Activated CD8-positive, alpha-beta memory T cell treated with anti-CD3 and anti-CD28 coated beads, Interleukin-2, amount 50 U/mL, for 1 hour (primary cell): ENCODE results near the gene DUS2.

Source experiments
- DNase-seq: peaks from one replicate; pipeline ENCODE4 v3.0.0-alpha.2; 2020; ENCODE audit errors: extremely low read depth

The DUS2 gene

DNA sequence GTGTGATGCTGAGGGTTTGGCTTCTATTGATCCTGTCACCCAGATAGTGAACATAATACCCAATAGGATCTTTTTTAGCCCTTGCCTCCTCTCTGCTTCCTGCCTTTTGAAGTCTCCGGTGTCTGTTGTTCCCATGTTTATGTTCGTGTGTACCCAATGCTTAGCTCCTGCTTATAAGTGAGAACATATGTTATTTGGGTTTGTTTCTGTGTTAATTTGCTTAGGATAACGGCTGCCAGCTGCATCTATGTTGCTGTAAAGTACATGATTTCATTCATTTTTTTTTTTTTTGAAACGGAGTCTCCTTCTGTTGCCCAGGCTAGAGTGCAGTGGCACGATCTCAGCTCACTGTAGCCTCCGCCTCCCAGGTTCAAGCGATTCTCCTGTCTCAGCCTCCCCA is 23.0 kb downstream of the DUS2 start:
- no peak for DNase-seq

DNA sequence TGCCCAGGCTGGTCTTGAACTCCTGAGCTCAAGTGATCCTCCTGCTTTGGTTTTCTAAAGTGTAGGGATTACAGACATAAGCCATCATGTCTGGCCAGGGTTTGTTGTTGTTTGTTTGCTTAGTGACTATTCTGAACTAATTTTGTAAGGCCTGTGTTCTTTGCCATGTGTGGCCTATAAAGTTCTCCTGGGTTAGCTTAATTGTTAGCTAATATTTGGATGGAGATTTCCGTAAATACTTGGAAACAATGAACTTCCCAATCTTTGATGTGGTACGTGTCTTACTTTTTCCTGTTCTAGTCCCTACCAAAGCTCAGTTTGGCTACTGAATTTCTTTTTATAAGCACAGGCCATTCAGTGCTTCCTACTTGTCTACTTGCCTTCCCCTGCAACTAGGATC is 24.9 kb downstream of the DUS2 start:
- no peak for DNase-seq

DNA sequence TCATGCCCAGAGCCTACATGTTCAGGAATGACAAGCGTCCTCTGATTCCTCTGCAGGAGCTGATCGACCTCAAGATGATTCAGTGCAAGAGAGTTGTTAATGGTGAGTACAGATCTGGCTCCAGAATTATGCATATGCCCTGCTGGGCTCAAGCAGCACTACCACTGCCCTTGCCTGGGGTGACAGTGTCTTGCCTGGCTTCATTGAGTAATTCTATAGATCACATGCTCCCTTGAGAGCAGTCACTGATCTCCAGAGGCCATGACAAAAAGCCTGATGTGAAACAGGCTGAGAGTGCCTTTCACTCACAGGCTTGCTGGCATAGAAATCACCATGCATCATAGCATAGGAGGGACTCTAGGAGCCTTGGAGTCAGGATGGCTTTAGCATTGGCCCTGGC is 26.4 kb downstream of the DUS2 start:
- DNase-seq = no peak

DNA sequence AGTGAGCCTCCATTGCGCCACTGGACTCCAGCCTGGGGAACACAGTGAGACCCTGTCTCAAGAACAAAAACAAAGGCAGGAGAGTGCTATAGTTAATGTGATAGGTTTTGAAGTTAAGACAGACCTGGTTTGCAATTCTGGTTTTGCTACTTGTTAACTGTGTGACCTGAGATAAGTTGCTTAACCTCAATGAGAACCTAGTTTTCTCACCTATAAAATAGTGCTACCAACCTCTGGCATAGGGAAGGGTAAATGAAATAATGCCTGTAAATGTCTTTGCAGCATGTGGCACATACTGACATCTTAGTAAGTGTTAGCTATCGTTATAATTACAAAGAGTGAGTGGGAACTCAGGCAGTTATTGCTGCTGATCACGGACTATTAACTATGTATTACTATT is 32.3 kb downstream of the DUS2 start:
- no peak for DNase-seq

DNA sequence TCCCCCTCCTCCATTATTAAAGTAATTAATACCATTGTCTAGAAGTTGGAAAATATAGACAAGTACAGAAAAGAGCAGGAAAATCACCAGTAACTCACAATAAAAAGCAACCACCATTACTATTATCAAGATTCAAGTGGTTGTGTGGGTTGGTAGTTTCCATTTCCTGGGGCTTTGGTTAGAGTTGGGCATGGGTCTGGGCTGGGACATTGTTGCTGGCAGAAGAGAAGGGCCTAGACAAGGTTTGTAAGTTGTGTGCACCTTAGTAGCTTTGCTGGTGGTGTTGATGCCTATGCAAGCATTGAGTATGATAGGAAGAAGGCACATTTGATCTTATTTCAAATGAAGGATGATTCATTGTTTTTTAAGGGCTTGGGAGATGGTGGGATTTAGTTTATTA is 36.7 kb downstream of the DUS2 start:
- DNase-seq = no peak

DNA sequence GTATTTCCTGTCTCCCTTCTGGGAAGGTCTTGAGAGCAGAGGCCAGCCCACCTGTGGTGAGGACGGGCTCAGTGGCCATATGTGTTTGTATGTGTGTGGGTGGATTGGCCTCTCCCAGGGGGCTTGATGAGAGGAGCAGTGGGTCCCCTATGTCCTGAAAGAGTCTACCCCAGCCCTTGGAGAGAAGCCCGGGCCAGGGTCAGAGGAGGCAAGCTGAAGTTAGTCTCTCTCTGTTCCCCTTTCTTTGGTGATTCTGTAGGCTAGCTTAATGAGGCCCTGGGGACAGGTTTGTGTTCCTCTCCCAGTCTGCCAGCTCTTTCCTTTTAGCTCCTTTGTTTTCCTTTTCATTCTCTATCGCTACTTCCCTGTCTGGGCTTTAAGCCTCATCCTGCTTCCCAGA is 38.3 kb downstream of the DUS2 start:
- no peak for DNase-seq

DNA sequence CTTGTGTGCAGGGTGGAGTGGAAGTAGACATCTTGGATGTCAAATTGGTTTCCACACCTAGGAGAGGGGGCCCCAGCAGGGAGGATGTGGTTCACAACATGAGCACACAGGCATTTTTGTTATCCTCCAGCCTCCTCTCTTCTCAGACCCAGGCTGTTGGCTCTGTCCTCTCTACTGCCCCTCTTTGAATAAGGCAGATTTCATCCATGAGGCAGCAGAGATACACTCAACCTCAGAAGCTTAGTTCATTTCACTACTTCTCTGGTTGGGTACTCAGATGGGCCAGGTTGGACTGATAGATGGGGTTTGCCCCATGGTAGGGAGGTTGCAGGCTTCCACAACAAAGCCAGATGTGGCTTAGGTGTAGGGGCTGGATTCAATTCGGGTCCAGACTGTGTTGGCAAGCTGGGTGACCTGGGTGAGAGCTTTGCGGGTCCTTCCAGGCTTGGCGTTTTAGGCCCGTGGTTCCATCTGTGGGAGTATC is 39.9 kb downstream of the DUS2 start:
- DNase-seq = no peak

DNA sequence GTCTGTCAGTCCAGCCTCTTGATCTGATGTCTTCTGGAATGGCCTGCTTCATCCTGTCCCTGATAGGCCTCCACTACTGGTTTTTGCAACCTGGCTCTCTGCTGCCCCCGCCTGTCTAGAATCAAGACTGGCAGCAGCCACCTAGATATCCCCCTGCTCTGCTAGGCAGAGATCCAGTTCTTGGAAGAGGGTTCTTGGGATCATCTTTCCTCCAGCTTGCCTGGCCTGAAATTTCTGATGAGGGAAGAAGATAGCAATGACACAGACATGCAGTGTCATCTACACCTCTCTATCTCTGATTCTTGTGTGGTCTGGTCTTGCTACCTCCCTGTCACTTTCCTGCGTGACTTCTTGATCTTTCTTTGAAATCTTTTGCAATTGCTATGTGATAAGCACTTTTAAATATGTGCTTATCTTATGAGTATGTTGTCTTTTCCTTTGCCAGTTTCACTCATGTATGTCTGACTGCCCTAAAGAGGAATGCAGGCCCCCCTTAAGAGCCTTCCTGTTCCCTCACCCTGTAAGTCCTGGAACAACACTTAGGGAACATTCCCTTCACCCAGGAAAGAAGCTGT is 41.8 kb downstream of the DUS2 start:
- no peak for DNase-seq

DNA sequence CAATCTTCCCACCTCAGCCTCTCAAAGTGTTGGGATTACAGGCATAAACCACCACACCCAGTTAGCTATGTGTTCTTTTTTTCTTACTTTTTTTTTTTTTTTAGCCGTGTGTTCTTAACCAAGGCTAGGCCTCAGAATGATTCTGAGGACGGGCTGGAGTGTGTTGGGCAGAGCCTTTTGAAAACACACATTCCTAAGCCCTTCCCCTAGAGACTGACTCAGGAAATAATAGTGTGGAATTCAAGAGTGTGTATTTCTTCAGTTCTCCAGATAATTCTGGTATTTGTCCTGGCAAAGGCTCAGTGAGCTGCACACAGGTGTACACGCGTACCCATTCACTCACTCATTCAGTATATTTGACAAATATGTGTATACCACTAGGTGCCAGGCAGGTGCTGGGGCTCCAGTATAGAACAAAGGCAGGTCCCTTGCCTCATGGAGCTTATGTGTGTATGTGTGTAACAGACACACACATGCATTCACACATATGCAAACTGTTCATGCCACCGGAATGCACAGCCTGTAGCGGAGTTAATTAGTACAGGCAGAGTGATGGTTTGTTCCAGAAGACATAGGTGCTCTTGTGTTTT is 42.7 kb downstream of the DUS2 start:
- DNase-seq = no peak

DNA sequence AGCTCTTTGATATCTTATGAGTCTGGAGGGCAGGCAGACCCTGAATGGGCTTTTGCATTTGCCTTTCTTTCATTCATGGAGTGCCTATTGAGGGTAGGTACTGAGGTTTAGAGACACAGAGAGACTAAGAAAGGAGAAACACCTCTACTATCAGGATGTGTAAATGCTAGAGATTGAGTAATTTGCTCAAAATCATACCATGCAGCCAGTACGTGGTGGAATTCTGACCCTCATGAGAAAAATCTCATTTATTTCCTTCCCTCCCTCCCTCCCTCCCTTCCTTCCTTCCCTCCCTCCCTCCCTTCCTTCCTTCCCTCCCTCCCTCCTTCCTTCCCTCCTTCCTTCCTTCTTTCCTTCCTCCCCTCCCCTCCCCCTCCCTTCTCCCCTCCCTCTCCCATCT is 43.7 kb downstream of the DUS2 start:
- no peak for DNase-seq

DNA sequence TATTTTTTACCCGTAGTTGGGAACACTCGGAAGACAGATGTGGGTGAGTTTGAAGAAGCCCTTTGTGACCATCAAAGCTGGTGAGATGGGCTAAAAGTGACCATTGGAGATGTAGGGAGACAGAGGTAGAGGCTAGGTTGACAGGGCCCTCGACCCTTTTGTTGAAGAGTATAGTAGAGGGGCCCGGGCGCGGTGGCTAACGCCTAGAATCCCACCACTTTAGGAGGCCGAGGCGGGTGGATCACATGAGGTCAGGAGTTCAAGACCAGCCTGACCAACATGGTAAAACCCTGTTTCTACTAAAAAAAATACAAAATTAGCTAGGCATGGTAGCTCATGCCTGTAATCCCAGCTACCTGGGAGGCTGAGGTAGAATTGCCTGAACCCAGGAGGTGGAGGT is 45.8 kb downstream of the DUS2 start:
- DNase-seq = no peak

DNA sequence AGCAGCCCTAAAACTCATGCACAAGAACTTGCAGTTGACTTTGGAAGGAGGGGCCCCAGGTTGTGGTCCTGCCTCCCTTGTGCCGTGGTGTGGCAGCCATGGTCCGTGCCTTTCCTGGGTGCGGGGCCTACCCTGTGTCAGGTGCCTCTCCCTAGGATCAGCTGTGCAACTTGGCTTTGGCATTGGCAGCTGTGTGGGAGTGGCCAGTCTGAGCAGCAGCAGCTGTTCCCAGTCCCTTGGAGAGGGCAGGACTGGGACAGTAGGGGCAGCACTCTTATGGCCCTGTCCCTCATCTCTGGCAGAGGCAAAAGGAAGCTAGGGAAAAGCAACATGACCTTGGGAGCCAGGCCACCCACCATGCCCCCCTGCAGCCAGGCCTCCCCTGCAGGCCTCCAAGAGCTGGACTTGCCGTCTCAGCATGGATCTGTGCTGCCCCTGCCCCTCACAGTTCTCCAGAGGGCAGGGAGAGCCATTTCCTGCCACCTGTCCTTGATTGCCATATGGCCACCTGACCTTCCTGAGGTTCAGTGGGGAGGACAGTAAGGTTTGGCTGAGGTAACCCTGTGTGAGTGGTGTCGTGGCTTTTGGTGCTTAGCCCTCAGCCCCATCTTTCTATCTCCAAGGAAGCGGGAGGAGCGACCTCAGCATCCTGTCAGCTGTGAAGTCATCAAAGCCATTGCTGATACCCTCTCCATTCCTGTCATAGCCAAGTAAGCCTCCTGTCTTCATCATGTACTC is 46.6 kb downstream of the DUS2 start:
- no peak for DNase-seq

DNA sequence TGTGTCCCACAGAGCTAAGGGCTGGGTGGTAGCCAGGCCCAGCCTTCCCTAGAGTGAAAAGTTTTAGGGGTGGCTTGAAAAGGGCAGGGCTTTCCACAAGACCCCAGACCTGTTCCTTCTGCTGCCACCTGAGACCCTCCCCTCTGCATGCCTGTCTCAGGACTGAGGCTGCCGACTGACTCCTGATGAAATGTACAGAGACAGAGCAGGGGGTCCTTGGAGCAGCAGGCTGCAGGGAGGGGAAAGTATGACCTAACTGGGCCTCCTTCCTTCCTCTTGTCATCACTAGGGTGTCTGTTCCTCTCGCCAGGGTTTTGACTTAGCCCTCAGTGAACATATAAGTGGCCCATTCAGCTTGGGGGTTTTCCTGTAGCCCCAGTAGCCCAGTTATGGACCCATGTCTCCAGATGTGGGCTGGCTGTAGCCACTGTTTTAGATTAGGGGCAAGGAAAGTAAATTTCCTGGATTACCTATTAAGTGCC is 47.2 kb downstream of the DUS2 start:
- no peak for DNase-seq

DNA sequence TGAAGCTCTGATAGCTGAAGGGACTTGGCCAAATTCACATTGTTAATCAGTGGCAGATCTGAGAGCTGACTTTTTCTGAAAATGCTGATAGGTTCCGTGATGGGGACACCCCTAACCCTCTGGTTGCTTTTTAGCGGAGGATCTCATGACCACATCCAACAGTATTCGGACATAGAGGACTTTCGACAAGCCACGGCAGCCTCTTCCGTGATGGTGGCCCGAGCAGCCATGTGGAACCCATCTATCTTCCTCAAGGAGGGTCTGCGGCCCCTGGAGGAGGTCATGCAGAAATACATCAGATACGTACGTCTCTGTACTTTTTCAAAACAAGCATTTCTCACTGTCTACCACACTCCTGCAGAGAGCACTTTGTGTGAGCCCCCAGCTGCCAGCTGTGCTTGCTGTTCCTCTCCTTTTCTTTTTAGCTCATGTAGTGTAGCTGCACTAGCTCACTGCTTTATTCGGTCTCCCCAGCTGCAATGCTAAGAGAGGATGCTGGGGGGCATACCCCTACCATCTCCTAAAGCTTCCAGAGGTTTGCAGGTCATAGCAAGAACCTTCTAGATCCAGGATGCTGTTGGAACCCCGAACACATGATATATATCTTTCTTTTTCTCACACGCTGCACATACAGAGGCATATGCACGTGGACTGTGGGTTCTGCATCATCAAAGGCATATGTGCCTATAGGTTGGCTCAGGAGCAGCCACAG is 47.9 kb downstream of the DUS2 start:
- DNase-seq = no peak

DNA sequence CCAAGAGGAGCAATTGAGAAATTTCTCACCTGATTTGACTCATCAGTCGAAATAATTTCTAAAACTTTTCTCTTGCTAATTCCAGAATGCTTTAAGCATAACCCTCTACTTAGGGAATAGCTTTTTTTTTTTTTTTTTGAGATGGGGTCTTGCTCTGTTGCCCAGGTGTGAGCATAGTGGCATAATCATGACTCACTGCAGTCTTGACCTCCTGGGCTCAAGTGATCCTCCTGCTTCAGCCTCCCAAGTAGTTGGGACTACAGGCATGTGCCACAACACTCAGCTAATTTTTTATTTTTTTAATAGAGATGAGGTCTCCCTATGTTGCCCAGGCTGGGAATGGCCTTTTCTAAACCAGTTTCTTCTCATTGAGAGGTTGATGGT is 48.4 kb downstream of the DUS2 start:
- DNase-seq = no peak

DNA sequence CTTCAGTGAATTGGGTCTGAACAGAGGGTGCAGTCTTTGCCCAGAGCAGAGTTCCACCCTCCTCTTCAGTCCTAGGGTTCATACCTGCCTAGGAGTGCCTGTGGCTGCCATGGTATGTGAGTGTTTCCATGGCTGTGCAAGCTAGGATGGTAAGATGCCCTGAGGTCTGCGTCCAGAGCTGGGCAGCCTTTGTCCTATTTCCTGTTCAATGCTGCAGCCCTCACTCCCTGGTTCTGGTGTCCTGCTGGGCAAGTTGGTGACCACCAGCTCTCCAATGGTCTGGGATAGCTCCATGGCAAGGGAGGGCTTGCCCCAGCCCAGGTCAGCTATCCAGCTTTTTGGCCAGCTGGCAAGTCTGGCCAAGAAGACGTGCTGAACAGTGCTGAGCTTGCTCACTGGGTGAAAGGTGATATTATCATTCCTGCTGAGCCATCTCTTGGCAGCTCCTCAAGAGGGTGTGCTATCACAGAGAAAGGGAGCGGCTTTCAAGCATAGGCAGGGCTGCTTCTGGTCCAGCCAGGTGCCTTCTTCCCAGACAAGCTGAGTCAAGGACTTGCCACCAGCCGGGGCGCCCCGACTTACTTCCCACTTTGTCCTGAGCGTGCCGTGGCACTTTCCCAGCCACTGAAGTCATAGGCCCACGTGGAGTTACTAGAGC is 49.1 kb downstream of the DUS2 start:
- no peak for DNase-seq

DNA sequence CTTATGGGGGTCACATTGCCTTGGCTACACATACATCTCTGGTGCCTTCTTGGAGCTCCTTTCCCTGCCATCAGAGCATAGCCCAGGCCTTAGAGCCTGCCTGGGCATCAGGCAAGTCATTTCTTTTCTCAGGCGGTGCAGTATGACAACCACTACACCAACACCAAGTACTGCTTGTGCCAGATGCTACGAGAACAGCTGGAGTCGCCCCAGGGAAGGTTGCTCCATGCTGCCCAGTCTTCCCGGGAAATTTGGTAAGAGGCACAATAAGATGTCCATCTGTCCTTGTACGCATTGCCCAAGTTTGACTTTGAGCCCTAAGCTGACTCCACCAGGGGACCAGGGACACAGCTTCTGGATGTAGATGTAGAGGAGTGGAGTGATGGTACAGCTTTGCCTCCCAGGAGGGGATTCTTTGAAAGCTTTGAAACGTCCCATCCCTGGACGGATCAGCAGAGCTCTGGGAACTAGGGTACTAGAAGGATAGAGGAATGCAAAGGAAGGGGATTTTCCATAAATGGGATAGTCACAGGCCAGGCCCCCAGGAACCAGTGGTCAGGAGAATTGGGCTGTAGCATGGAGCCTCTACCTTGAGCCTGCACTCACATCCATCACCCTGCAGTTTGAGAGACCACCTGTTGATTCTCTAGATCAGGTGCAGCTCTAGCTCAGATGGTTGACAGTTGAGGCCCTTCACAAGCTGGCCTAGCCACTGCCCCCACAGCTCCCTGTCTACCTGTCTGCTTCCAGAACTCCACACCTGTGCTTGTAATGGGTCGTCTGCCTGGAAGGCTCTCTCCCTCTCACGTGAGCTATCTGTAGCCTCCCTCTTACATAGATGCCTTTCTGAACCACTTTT is 51.0 kb downstream of the DUS2 start:
- no peak for DNase-seq

DNA sequence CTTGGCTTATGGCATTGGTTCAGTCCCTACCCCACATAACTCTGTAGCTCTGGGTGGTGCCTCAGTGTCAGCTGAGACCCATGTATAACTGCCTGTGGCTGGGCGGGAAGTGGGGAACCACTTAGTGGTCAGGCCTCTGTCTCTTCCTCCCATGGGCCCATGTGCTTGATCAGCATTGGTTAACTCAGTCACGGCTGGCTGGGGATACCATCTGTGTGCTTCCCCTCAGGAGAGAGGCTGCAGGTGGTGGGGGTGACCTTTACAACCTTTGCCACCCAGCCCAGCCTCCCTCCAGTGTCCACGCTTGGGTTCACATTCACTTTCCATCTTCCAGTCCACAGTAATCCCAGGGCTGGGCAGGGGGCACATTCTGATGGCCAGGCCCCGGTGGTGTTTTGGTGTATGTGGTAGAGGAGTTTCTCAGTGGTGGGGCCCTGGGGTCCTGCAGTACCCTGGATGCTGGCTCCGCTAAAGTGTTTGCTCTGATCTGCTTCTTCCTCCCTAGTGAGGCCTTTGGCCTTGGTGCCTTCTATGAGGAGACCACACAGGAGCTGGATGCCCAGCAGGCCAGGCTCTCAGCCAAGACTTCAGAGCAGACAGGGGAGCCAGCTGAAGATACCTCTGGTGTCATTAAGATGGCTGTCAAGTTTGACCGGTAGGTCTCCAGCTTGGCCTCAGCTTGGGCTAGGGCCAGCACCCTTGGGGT is 51.9 kb downstream of the DUS2 start:
- no peak for DNase-seq

DNA sequence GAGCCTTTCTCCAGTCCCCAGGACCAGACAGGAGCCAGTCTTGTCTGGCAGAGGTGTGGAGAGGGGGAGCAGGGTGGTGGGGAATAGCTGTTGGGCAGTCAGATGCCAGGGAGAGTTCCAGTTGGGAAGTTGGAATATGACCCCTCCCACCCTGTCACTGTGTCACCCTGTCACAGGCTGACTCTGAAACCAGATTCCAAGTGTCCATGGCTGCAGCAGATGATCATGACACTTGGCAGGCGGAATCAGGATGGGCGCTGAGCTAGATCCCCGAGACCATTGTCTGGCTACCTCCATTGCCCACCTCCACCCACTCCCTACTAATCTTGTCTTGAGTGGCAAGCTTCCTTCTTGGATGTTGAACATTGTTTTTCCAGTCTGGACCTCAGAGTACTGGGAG is 52.9 kb downstream of the DUS2 start:
- no peak for DNase-seq

DNA sequence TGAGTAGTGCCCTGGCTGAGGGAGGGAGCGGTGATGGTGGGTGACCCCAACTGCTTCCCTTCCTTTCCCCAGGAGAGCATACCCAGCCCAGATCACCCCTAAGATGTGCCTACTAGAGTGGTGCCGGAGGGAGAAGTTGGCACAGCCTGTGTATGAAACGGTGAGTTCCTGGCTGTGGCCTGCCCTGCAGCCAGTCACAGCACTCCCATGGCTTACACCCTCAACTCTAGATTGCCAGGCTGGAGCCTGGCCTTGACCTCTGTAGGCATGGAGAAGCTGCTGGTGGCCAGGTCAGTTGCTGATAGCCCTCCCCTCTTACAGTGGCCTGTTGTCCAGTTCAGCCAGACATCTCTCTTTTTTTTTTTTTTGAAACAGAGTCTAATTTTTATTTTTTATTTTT is 53.5 kb downstream of the DUS2 start:
- DNase-seq = no peak
